Head of caudate nucleus (tissue), 42 donors: ENCODE data around the gene DIAPH2.

Source experiments
- DNase-seq, 42 donors: peaks; one replicate each; pipeline versions ENCODE4 v3.0.0 to v3.0.0-alpha.2; 2020 to 2021; ENCODE audit warnings: mixed read lengths in 7 of 42
- intact Hi-C: fragments of 100-400 bp; cut with DNase I; formaldehyde crosslinking; loops from one replicate; pipeline ENCODE4 v1.15.0; 2022

The DIAPH2 gene

DNA sequence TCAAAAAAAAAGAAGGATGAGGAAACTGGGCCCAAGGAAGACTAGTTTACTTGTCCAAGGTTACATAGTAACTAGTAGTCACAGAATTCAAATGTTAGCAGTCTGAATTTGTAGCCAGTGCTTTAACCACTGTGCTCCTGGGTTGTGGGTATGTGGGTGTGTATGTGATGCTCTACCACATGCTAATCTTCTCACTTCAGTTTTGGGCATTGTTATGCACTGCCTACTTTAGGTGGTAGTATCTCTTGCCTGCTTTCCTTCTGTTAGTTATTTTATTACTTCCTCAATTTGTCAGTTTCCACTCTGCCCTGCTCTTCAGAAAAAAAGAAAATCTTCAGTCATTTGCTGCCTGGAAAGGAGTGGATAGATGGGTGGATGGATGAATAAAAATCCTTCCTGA is 418.3 kb downstream of the DIAPH2 start:
- intact Hi-C loops = no loop called here
- no peak for DNase-seq

DNA sequence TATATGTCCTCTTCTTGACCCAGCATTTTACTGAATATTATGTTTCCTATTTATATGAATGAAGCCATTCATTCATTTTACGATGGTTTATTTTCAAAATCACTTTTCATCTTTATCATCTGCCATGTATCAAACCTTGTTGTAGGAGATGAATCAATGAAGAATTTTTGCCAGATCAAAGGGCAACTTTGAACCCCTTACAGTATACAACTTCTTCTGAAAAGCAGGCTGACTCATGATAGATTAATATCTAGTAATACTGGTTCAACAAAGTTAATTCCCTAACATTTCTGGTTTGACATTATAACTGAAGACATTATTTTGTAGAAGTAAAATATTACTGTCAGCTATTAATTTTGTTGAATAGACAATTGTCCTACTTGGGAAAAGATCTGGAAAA is 425.1 kb downstream of the DIAPH2 start:
- intact Hi-C loops = no loop called here
- DNase-seq = no peak

- DNase-seq = no peak
- intact Hi-C loops = no loop called here
Measured at GRCh38 chrX:97117572-97117971, 432.9 kb downstream of the DIAPH2 start.

DNA sequence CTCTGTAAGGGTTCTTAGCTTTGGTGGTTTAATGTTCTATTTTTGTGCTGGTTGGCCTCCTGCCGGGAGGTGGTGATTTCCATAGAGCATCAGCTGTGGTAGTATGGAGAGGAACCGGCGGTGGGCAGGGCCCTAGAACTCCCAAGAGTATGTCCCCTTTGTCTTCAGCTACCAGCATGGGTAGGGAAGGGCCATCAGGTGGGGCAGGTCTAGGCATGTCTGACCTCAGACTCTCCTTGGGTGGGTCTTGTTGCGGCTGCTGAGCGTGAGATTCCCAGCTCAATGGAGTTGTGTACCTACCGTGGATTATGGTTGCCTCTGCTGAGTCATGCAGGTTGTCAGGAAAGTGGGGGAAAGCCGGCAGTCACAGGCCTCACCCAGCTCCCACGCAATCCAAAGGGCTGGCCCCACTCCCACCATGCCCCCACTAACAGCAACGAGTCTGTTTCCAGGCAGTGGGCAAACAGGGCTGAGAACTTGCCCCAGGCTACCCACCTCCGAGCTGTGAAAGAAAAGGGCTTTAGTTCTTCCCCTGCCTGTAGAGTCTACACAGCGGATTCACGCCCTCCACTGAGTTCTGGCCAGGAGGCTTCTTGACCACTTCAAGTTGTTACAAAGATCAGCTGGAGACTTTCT is 434.9 kb downstream of the DIAPH2 start:
- intact Hi-C loops = no loop called here
- no peak for DNase-seq

- intact Hi-C loops = no loop called here
- DNase-seq = no peak
Measured at GRCh38 chrX:97123001-97123400, 438.4 kb downstream of the DIAPH2 start.

DNA sequence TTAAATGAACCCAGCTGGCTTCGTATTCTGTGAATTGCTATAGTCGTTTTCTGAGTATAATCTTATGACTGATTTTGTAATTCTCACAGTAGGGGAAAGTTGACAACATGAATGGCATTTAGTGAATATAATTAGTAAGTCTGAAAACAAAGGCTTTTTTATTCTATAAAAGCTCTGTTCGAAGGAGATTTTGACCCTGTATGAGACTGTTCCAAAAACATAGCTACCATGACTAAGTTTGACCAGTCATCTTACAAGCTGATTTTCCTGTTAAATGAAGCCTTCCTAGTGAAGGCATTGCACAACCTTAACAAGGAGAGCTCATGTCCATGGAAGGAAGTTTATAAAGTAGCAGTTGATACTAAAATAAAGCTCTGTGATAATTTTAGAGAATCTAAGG is 441.4 kb downstream of the DIAPH2 start:
- intact Hi-C loops = no loop called here
- DNase-seq = no peak

DNA sequence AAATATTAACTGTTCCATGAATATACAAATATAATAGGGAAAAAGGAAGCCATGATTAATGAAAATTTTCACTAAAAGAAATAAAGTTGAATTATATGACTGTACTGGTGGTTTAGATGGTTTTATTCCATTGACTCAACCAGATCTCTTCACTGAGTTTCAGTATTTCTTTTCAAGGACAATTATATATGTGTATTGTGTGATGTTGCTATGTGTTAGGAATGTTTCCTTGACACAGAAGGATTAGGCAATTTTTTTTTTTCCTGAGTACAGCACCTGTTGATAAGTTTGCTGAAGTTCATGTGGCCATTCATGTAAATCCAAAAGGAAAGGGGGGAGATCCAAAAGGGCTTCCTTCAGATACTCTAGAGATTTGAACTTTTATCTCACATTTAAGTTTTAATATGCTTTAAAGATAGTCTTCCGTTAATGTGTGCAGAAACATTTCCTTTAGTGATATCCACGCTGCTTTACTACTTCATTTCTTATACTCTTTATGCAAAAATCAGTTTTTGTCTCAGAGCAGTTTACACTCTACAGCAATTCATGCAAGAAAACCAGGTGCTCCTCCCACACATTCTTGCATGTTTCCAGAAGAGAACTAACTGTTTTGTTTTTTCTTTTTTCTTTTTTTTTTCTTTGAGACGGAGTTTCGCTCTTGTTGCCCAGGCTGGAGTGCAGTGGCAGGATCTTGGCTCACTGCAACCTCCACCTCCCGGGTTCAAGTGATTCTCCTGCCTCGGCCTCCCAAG is 448.2 kb downstream of the DIAPH2 start:
- intact Hi-C loops = no loop called here
- DNase-seq = no peak

DNA sequence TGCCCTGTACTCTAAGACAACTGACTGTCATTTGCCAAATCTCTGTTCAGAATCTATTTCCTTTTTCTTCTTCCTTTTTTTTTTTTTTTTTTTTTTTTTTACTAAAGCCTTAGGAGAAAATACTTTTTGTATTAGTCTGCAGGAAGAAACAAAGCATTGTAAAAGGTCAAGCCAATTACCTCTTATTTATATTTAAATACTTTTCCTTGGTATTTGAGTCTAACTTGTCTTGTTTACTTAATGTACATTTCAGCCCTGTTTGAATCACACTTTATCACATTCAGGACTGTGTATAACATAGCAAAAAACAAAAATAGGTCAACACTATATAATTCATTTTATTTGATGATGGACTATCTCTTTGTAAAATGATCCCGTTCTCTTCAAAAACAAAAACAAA is 461.3 kb downstream of the DIAPH2 start:
- intact Hi-C loops = no loop called here
- DNase-seq = no peak

- intact Hi-C loops = no loop called here
Measured at GRCh38 chrX:97155816-97156215, 471.2 kb downstream of the DIAPH2 start.

GRCh38 chrX:97158269-97158668 is 473.6 kb downstream of the DIAPH2 start:
- DNase-seq = no peak
- intact Hi-C loops = no loop called here

More at GRCh38 chrX:97155816-97156215, 471.2 kb downstream of the DIAPH2 start:
- no peak for DNase-seq

DNA sequence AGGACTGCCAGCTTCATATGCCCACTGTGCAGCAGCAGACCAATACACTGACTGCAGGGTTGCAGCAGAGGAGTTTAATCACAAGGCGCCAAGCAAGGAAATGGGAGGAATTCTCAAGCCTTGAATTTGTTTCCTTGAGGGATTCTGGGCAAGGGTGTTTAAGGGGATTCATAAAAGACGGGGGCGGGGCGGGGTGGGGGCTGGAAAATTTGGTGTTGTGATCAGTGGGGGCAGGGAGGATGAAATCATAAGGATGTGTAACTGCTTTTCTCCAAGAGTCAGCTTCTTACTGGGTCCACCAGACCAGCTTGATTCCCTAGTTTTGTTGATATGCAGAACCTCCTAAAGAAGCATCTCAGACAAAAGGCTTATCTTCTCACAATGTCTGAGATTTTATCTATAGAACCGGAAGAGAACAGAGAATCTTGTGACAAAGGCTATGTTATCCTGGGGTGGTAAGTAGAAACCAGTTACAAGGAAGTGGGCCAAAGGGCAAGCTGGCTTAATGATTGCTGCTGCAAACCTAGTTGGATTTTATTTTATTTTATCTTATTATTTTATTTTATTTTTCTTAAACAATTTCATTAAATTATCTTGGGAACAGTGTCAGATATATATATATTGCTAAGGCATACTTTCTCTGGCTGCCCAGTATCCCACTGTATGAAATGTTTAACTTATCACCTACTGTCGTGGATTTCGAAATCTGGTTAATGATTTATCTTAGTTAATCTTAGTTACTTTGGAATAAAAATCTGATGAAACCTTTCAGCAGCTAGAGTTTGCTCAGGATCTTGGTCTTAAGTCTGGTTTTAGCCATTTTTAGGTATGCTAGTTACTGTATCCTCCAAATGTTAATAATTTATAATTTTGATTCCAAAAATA is 475.5 kb downstream of the DIAPH2 start:
- DNase-seq = no peak
- intact Hi-C loops = no loop called here

DNA sequence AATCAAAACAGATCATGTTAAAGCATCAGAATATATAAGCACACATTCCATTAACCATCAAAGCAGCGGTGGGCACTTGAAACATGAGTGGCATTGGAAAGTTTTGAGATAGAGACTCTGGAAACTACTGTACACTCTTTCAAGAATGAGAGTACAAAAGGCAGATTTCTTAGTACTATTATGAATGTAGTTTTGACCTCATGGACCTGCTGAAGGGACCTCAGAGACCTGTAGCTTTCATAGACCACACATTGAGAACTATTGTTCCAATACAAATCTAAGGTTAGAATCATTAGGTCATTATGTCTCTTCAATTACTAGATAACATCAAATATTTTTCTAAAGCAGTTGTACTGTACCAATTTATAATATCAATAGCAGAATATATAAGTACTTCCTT is 482.7 kb downstream of the DIAPH2 start:
- DNase-seq = no peak
- intact Hi-C loops = no loop called here

DNA sequence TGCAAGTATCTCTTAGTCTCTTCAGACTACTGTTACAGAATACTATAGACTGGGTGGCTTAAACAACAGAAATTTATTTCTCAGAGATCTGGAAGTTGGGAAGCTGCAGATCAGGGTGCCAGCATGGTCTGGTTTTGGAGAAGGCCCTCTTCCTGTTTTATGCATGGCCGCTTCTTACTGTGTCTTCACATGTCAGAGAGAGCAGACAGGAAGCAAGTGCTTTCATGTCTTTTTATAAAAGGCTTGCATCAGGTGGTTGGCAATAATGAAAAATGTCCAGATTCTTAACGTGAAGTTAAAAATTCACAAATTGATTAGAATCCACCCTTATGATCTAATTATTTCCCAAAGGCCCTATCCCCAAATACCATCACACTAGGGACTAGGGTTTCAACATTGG is 484.0 kb downstream of the DIAPH2 start:
- no peak for DNase-seq
- intact Hi-C loops = no loop called here

DNA sequence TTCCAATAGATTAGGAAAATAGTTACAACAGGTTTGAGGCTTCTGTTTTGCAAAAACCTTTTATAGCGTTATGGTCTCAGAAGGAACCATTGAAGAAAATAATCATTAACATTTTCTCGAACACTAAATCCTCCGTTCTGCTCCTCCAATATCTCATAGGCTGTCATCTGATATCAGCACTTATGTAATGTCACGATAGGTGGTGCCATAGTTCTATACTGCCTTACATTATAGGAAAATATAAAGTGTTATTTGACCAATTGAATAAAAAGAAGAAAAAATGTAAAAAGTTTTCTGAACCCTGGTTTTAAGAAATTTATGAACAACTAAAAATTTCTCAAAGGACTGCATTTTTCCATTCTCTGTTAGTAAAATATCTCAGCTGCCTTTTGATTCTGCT is 490.5 kb downstream of the DIAPH2 start:
- intact Hi-C loops = no loop called here
- no peak for DNase-seq

DNA sequence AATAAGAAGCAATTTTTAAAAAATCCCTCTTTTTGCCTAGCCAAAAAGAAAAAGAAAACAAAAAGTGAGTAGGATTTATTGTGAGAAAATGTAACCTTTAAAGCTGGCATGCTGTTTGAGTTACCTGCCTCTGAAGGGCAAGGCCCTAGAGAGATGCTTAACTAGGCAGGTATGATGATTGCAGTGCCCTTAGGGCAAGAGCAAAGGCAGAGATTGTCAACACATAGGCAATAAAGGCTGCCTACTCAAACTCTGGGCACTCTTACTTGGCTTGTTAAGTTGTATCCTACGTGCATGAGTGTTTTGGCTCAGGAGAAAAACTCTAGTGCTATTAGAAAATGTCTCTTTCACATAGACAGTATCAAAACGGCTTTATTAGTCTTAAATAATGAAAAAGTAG is 505.0 kb downstream of the DIAPH2 start:
- no peak for DNase-seq
- intact Hi-C loops = no loop called here

- intact Hi-C loops = no loop called here
- no peak for DNase-seq
Measured at GRCh38 chrX:97199501-97199900, 514.9 kb downstream of the DIAPH2 start.

DNA sequence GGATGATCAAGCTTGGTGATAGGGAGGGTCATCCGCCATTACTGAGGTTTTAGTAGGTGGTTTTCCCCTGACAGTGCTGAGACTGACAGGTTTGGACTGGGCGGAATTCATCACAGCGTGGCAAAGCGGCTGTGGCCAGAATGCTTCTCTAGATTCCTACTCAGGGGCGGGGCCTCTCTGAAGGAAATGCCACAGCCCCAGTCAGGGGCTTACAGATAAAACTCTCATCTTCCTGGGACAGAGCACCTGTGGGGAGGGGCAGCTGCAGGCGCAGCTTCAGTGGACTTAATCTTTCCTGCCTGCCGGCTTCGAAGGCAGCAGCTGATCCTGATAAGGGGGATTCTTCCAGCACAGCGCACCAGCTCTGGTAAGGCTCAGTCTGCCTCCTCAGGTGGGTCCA is 515.8 kb downstream of the DIAPH2 start:
- intact Hi-C loops = no loop called here
- DNase-seq = no peak

GRCh38 chrX:97210501-97210900 is 525.9 kb downstream of the DIAPH2 start:
- intact Hi-C loops = no loop called here
- no peak for DNase-seq

DNA sequence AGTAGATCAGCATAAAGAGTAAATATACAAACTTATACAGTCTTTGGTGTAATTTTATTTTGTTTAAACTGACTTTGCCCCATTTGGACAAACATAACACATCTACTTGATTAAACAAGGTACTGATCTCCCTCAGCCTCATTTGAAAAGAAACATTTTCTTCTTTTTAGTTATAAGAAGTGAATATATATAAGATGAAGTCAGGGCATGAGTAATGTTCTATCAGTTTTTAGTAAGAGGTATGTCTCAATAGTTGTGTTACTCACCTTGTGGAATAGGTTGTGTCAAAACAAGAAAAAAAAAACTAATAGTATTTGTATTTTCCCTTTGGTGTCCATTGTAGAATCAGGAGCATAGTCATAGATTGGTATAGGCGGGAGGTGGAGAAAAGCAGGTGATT is 526.4 kb downstream of the DIAPH2 start:
- intact Hi-C loops = no loop called here
- no peak for DNase-seq

- DNase-seq = no peak
- intact Hi-C loops = no loop called here
Measured at GRCh38 chrX:97215186-97215585, 530.5 kb downstream of the DIAPH2 start.
